Measurements from ENCODE around the gene C8G.

GRCh38 chr9:136917902-136918301, 27.1 kb upstream of the C8G start:
- TF ChIP-seq CTCF (conservative IDR thresholded peaks at IDR 0.05 in 1 of 2, IDR thresholded peaks at IDR 0.05 in 1 of 2; ENCODE audit: extremely low read depth in 1 of 2, insufficient read depth in 1 of 2, low read depth in 1 of 2, low read length in 2 of 2) (no peak), EZH2 (IDR thresholded peaks at IDR 0.05; ENCODE audit: borderline replicate concordance, low read length) (no peak)
